ENCODE results near the gene NDFIP1. TPM values are rescaled to one million over a fixed set of nuclear protein-coding genes. Genes with fewer than 3 reads are reported as not detected.

Gene NDFIP1
- total and polyA plus RNA-seq, 2 of the 8 experiments (the other 6 are each of a cell fraction or from before 2014, with no cell fraction given) = 8.8 to 27.1 TPM

GRCh38 chr5:142178651-142179050 lies 70.1 kb downstream of the NDFIP1 start:
- Histone ChIP-seq H3K18ac (ENCODE audit: extremely low read depth, low read length) (no peak overlapping the region), H2BK12ac (ENCODE audit: low read depth, low read length) (no peak overlapping the region), H2AK5ac (ENCODE audit: low read depth, low read length) (no peak overlapping the region), H4K8ac (ENCODE audit: extremely low read depth, insufficient read depth, low read length) (no peak overlapping the region), H4K20me1 (replicated peaks in 1 of 2; ENCODE audit: control insufficient read depth in 1 of 2, insufficient read depth in 2 of 2, low read length in 2 of 2) (no peaks in the 10 kb centered on the region), H3K36me3 (ENCODE audit: control insufficient read depth in 2 of 4, insufficient read depth in 4 of 4, low read length in 3 of 4) (no peaks in the 10 kb centered on the region), H3K9ac (replicated peaks in 1 of 4; ENCODE audit: extremely low read depth in 1 of 4, low read depth in 3 of 4, low read length in 3 of 4) (no peak overlapping the region), H3K4ac (replicated peaks; ENCODE audit: insufficient read length, low read depth, low read length) (no peak overlapping the region), H2AFZ (ENCODE audit: low read length) (no peak overlapping the region), H2BK15ac (ENCODE audit: low read length) (no peak overlapping the region), H3K79me2 (ENCODE audit: control insufficient read depth in 1 of 2, insufficient read depth in 2 of 2, low read length in 2 of 2) (no peaks in the 10 kb centered on the region), H2BK5ac (ENCODE audit: low read depth, low read length) (no peak overlapping the region), H3K4me2 (ENCODE audit: insufficient read depth in 1 of 2, low read depth in 2 of 2, low read length in 2 of 2) (no peak overlapping the region), H4K5ac (ENCODE audit: insufficient read length, low read depth, low read length) (no peak overlapping the region), H3K27me3 (replicated peaks in 1 of 4; ENCODE audit: control insufficient read depth in 3 of 4, extremely low read depth in 1 of 4, insufficient read depth in 3 of 4, low read length in 3 of 4) (no peaks in the 10 kb centered on the region), H2BK20ac (ENCODE audit: low read length) (no peak overlapping the region), H3K23me2 (ENCODE audit: low read depth, low read length) (no peaks in the 10 kb centered on the region), H3K9me3 (ENCODE audit: insufficient read depth in 2 of 2, low read depth in 1 of 2, low read length in 1 of 2) (no peaks in the 10 kb centered on the region), H3K14ac (ENCODE audit: insufficient read length) (no peak overlapping the region), H4K91ac (replicated peaks; ENCODE audit: insufficient read length, low read length) (no peak overlapping the region), H2BK120ac (replicated peaks; ENCODE audit: low read depth, low read length) (no peak overlapping the region), H3K27ac (ENCODE audit: low read depth, low read length) (no peak overlapping the region), H3K4me3 (ENCODE audit: extremely low read depth in 1 of 4, insufficient read depth in 2 of 4, low read depth in 3 of 4, low read length in 4 of 4) (no peak overlapping the region), H3K4me1 (replicated peaks in 1 of 4; ENCODE audit: control insufficient read depth in 3 of 4, insufficient read depth in 4 of 4, low read length in 3 of 4) (peaks cover 10 to 16% (median 11%) of the 10 kb centered on the region in 4 experiments), H3K23ac (ENCODE audit: insufficient read length) (no peak overlapping the region), H3K79me1 (ENCODE audit: low read depth, low read length) (no peaks in the 10 kb centered on the region), H3K56ac (replicated peaks; ENCODE audit: insufficient read length, low read depth, low read length) (no peak overlapping the region)
- ChIA-PET CTCF (ENCODE audit: partially characterized antibody) (interaction anchor here (0.8 to 0.9 kb wide), 2 partner anchors 178 to 243 kb away, joined by 3 to 4 read pairs; no protein-coding TSS in a partner anchor), POLR2A (ENCODE audit: partially characterized antibody) (interaction anchor here (1.2 kb wide), 1 partner anchor 101 kb away, joined by 3 read pairs; no protein-coding TSS in a partner anchor)
- FAIRE-seq (no peak), DNase-seq (ENCODE audit: low read depth in 1 of 2, low spot score in 2 of 2) (no peak)
- WGBS, 2 experiments (ENCODE audit: extremely low coverage in 1 of 2, insufficient coverage in 1 of 2, insufficient read length in 1 of 2, insufficient replicate concordance in 2 of 2, low coverage in 1 of 2, low lambda C conversion rate in 2 of 2, missing lambda C conversion rate in 1 of 2) = 100% methylated on average over 6 of the region's 7 CpGs; no CpG with 5 or more reads in 1 of the 2 experiments
- TF ChIP-seq CBX8 (IDR thresholded peaks at IDR 0.05; ENCODE audit: borderline replicate concordance, low read depth, low read length) = no peak
- no peak for TF ChIP-seq GTF2F1 (IDR thresholded peaks at IDR 0.05; ENCODE audit: borderline replicate concordance, low read depth, low read length)
- TF ChIP-seq RAD21 (IDR thresholded peaks at IDR 0.05 in 1 of 2, conservative IDR thresholded peaks at IDR 0.05 in 1 of 2; ENCODE audit: low read depth in 2 of 2, low read length in 2 of 2) = no peak
- no peak for TF ChIP-seq TAF1 (IDR thresholded peaks at IDR 0.05; ENCODE audit: low read depth, low read length)
- TF ChIP-seq, protein P1, sequence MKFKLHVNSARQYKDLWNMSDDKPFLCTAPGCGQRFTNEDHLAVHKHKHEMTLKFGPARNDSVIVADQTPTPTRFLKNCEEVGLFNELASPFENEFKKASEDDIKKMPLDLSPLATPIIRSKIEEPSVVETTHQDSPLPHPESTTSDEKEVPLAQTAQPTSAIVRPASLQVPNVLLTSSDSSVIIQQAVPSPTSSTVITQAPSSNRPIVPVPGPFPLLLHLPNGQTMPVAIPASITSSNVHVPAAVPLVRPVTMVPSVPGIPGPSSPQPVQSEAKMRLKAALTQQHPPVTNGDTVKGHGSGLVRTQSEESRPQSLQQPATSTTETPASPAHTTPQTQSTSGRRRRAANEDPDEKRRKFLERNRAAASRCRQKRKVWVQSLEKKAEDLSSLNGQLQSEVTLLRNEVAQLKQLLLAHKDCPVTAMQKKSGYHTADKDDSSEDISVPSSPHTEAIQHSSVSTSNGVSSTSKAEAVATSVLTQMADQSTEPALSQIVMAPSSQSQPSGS (IDR thresholded peaks at IDR 0.05; ENCODE audit: low read length) = no peak
- no peak for TF ChIP-seq SAP30 (IDR thresholded peaks at IDR 0.05; ENCODE audit: insufficient read depth, insufficient replicate concordance, low read length)
- TF ChIP-seq KDM4A (IDR thresholded peaks at IDR 0.05; ENCODE audit: low read depth, low read length, severe bottlenecking) = no peak
- no peak for TF ChIP-seq KDM5A (IDR thresholded peaks at IDR 0.05; ENCODE audit: low read length)
- no peak for TF ChIP-seq CEBPB (IDR thresholded peaks at IDR 0.05; ENCODE audit: low read depth, low read length)
- no peak for TF ChIP-seq EZH2 (IDR thresholded peaks at IDR 0.05; ENCODE audit: low read depth, low read length, severe bottlenecking)
- no peak for TF ChIP-seq USF2 (IDR thresholded peaks at IDR 0.05; ENCODE audit: low read length)
